K562 (cell line): ENCODE measurements around the gene ZNF264. TPM values are rescaled to one million over a fixed set of nuclear protein-coding genes. Genes with fewer than 3 reads are reported as not detected.

Source experiments
- CCAR2 ChIP-seq: fragments of 200-400 bp; formaldehyde crosslinking; IDR thresholded peaks from 2 replicates; pipeline ENCODE4 v1.6.1; 2017; ENCODE audit warnings: mild to moderate bottlenecking, low read depth, low read length
- EGR1 ChIP-seq: fragments of 450-650 bp; conservative IDR thresholded peaks from 2 replicates; pipeline ENCODE4 v1.6.1; 2017; ENCODE audit warnings: mild to moderate bottlenecking
- ETS2 ChIP-seq: IDR thresholded peaks from 2 replicates; pipeline ENCODE4 v1.6.1; 2016; ENCODE audit warnings: borderline replicate concordance, missing genetic modification characterization, mild to moderate bottlenecking, moderate library complexity, missing compliant biosample characterization; ENCODE audit not compliant: poor library complexity, severe bottlenecking
- FOXM1 ChIP-seq, 2 experiments: fragments of 450-650 bp in 1 of 2; sonication (generic) in 1 of 2; formaldehyde crosslinking in 1 of 2; IDR thresholded peaks; 2 replicates each; pipeline versions ENCODE4 v1.6.1 to v1.9.0; 2017 to 2022; ENCODE audit warnings: low read depth in 2 of 2, mild to moderate bottlenecking in 2 of 2, missing genetic modification reagents in 1 of 2, moderate library complexity in 1 of 2
- GTF2F1 ChIP-seq: IDR thresholded peaks from 2 replicates; pipeline ENCODE4 v1.6.1; 2011; ENCODE audit warnings: low read depth, low read length, improper control_type of control experiment
- LEF1 ChIP-seq: fragments of 450-650 bp; IDR thresholded peaks from 2 replicates; pipeline ENCODE4 v1.6.1; 2016; ENCODE audit warnings: mild to moderate bottlenecking
- MBD2 ChIP-seq: sonication (generic); IDR thresholded peaks from 2 replicates; pipeline ENCODE4 v1.6.1; 2016; ENCODE audit warnings: low read depth, borderline replicate concordance
- NBN ChIP-seq: fragments of 450-650 bp; IDR thresholded peaks from 2 replicates; pipeline ENCODE4 v1.6.1; 2016; ENCODE audit warnings: low read depth, mild to moderate bottlenecking
- POLR2G ChIP-seq: fragments of 200-400 bp; formaldehyde crosslinking; IDR thresholded peaks from 2 replicates; pipeline ENCODE4 v1.6.1; 2017; ENCODE audit warnings: low read depth, mild to moderate bottlenecking, antibody characterized with exemption, low read length, moderate library complexity
- RFX7 ChIP-seq: fragments of 250-450 bp; sonication (Bioruptor Pico); IDR thresholded peaks from 2 replicates; pipeline ENCODE4 v1.5.1; 2021; ENCODE audit warnings: mild to moderate bottlenecking
- TCF7L2 ChIP-seq: fragments of 150-350 bp; IDR thresholded peaks from 2 replicates; pipeline ENCODE4 v1.6.1; 2016; ENCODE audit warnings: low read depth, mild to moderate bottlenecking, low read length, moderate library complexity
- polyA plus RNA-seq, 8 experiments: library from polyadenylated mRNA; depleted of rRNA in 4 of 8; stranded (reverse) in 5 of 8; unstranded in 3 of 8; fragments of >200 nt; fragmentation: Nextera tagmentation in 2 of 8; fragmentation: Illumina TruSeq in 1 of 8; extraction: Ambion mirVana in 2 of 8; extraction: Trizol in 1 of 8; gene quantifications; 2 replicates each; pipeline versions ENCODE4 v1.2.1 to v1.2.3, GENCODE V29; 2011 to 2014; ENCODE audit warnings: inconsistent platforms in 1 of 8, missing spikeins in 1 of 8
- total RNA-seq, 7 experiments: library from RNA; depleted of rRNA in 6 of 7; stranded (reverse); fragments of >200 nt in 6 of 7; fragmentation: Illumina TruSeq in 2 of 7; extraction: Trizol in 2 of 7; gene quantifications; 2 replicates each; pipeline versions ENCODE4 v1.2.1 to v1.2.3, GENCODE V29; 2011 to 2021; ENCODE audit warnings: low replicate concordance in 1 of 7
- TF ChIP-seq, protein P1 (sequence below), 2 experiments: fragments of 450-650 bp; IDR thresholded peaks; 2 replicates each; pipeline ENCODE4 v1.6.1; 2016; ENCODE audit warnings: mild to moderate bottlenecking in 2 of 2, borderline replicate concordance in 1 of 2, low read depth in 1 of 2, moderate library complexity in 1 of 2
- TF ChIP-seq, protein P2 (sequence below), 3 experiments: IDR thresholded peaks in 2 of 3; conservative IDR thresholded peaks in 1 of 3; 2 replicates each; pipeline ENCODE4 v1.5.1; 2011 to 2012; ENCODE audit warnings: low read length in 3 of 3, mild to moderate bottlenecking in 3 of 3, control low read depth in 2 of 3, improper control_type of control experiment in 1 of 3, inconsistent platforms in 1 of 3, low read depth in 1 of 3, mixed read lengths in 1 of 3, moderate library complexity in 1 of 3; ENCODE audit not compliant: insufficient read depth in 2 of 3
- TF ChIP-seq, protein P3 (sequence below): fragments of 250-450 bp; sonication (Bioruptor Pico); IDR thresholded peaks from 2 replicates; pipeline ENCODE4 v1.4.0; 2020; ENCODE audit warnings: mild to moderate bottlenecking, moderate library complexity

The ZNF264 gene
- total and polyA plus RNA-seq, 9 of the 15 experiments (the other 6 are each of a cell fraction or from before 2014, with no cell fraction given), result 0.08 to 7.9 (median 1.3) TPM

DNA sequence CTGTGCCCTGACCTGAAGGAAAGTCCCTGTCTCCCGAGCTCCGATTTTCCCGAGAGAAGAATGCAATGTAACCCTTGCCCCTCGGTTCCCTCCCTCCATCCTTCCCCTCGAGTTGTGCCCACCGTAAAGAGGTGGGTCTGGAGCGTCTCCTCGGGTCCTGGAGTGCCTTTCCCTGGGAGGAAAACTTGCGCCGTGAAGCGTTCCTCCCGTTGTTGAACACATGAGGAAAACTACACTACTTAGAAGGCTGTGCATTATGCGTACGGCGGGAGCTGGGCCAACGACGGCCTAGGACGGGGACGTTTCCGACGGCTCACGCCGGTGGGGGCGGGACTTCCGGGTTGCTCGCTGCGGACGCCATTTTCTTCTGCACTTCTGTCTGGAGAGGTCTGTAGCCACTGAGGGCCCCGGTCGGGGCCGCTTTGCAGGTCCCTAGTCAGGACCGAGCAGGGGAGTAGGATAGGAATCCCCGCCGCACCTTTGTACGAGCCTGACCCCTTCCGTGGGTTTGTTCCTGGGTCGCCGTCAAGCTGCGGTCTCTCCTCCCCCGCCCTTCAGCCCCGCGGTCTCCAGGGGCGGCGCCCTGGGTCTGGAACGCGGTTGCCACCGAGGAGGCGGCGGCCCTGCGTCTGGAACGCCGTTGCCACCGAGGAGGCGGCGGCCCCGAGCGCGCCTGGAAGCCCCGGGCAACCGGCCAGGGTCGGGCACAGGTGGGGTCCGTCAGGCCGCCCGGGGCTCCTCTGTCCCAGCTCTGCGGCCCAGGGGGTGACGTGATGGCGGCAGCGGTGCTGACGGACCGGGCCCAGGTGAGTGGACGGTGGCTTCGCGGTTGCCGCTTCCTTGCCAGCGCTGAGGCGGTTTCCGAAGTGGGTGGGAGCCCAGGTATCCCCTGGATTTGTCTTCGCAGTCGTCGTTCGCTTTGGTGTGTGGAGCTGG, at the start of gene ZNF264 (continued):
- TF ChIP-seq, protein P1, sequence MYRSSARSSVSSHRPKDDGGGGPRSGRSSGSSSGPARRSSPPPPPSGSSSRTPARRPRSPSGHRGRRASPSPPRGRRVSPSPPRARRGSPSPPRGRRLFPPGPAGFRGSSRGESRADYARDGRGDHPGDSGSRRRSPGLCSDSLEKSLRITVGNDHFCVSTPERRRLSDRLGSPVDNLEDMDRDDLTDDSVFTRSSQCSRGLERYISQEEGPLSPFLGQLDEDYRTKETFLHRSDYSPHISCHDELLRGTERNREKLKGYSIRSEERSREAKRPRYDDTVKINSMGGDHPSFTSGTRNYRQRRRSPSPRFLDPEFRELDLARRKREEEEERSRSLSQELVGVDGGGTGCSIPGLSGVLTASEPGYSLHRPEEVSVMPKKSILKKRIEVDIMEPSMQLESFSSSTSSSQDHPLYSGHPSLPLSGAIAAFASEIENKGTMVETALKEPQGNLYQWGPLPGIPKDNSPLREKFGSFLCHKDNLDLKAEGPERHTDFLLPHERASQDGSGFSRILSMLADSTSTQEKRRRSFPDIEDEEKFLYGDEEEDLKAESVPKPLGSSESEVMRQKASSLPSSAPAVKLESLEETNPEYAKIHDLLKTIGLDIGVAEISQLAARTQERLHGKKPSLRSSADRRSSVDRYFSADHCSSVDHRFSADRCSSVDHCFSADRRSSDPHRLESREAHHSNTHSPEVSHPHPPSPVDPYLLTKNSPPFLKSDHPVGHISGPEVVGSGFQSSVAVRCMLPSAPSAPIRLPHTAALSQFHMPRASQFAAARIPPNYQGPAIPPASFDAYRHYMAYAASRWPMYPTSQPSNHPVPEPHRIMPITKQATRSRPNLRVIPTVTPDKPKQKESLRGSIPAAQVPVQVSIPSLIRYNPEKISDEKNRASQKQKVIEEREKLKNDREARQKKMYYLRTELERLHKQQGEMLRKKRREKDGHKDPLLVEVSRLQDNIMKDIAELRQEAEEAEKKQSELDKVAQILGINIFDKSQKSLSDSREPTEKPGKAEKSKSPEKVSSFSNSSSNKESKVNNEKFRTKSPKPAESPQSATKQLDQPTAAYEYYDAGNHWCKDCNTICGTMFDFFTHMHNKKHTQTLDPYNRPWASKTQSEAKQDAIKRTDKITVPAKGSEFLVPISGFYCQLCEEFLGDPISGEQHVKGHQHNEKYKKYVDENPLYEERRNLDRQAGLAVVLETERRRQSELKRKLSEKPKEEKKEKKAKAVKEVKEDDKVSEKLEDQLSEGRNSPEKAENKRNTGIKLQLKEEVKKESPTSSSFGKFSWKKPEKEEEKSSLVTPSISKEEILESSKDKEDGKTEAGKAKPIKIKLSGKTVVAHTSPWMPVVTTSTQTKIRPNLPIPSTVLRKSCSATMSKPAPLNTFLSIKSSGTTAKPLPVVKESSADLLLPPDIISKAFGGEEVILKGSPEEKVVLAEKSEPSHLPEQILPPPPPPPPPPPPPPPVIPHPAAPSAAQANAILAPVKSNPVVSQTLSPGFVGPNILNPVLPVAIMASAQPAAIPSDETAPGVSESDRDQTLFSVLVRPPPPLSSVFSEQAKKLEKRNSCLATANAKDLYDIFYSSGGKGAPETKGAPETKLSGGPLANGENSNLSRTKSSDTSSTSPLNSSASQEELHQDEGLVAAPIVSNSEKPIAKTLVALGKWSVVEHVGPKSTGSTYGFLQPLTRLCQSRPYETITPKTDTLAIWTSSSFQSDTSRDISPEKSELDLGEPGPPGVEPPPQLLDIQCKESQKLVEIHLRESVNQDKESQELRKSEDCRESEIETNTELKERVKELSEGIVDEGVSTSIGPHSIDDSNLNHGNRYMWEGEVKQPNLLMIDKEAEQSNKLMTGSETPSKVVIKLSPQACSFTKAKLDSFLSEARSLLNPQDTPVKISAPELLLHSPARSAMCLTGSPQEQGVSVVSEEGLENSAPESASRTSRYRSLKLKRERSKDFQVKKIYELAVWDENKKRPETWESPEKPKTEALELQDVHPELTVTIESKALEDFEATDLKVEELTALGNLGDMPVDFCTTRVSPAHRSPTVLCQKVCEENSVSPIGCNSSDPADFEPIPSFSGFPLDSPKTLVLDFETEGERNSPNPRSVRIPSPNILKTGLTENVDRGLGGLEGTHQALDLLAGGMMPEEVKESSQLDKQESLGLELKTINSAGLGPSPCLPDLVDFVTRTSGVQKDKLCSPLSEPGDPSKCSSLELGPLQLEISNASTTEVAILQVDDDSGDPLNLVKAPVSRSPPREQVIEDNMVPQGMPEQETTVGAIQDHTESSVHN (IDR thresholded peaks at IDR 0.05; ENCODE audit: borderline replicate concordance in 1 of 2, low read depth in 1 of 2), result no peak
- TF ChIP-seq GTF2F1 (no peak), EGR1 (peak; percentile 43; the same call in 1 of the 2 replicates), TCF7L2 (no peak), LEF1 (no peak), MBD2 (no peak), NBN (no peak), POLR2G (peak; percentile 80), FOXM1 (IDR thresholded peaks at IDR 0.05; ENCODE audit: low read depth) (no peak), FOXM1 (CRISPR knock-in tag; IDR thresholded peaks at IDR 0.05; ENCODE audit: low read depth) (no peak), ETS2 (tag) (no peak), CCAR2 (no peak), RFX7 (CRISPR knock-in tag) (no peak)
- TF ChIP-seq, protein P2, sequence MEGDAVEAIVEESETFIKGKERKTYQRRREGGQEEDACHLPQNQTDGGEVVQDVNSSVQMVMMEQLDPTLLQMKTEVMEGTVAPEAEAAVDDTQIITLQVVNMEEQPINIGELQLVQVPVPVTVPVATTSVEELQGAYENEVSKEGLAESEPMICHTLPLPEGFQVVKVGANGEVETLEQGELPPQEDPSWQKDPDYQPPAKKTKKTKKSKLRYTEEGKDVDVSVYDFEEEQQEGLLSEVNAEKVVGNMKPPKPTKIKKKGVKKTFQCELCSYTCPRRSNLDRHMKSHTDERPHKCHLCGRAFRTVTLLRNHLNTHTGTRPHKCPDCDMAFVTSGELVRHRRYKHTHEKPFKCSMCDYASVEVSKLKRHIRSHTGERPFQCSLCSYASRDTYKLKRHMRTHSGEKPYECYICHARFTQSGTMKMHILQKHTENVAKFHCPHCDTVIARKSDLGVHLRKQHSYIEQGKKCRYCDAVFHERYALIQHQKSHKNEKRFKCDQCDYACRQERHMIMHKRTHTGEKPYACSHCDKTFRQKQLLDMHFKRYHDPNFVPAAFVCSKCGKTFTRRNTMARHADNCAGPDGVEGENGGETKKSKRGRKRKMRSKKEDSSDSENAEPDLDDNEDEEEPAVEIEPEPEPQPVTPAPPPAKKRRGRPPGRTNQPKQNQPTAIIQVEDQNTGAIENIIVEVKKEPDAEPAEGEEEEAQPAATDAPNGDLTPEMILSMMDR (IDR thresholded peaks at IDR 0.05 in 2 of 3, conservative IDR thresholded peaks at IDR 0.05 in 1 of 3; ENCODE audit: insufficient read depth in 2 of 3, low read depth in 1 of 3, low read length in 3 of 3), result no peak
- TF ChIP-seq, protein P3, sequence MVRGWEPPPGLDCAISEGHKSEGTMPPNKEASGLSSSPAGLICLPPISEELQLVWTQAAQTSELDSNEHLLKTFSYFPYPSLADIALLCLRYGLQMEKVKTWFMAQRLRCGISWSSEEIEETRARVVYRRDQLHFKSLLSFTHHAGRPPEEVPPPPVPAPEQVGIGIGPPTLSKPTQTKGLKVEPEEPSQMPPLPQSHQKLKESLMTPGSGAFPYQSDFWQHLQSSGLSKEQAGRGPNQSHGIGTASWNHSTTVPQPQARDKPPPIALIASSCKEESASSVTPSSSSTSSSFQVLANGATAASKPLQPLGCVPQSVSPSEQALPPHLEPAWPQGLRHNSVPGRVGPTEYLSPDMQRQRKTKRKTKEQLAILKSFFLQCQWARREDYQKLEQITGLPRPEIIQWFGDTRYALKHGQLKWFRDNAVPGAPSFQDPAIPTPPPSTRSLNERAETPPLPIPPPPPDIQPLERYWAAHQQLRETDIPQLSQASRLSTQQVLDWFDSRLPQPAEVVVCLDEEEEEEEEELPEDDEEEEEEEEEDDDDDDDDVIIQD (CRISPR knock-in tag), result no peak
